NB4 (cell line): ENCODE measurements around the gene MAGI2.

Source experiments
- DNase-seq: peaks from one replicate; pipeline ENCODE4 v3.0.0; 2010; ENCODE audit warnings: low read depth
- H3K4me3 ChIP-seq: one replicate; pipeline ENCODE4 v1.5.1; 2011; ENCODE audit warnings: mild to moderate bottlenecking, low read depth, low read length, moderate library complexity
- MYC ChIP-seq: IDR thresholded peaks from 2 replicates; pipeline ENCODE4 v1.6.1; 2011; ENCODE audit warnings: low read depth, low read length
- POLR2A ChIP-seq: IDR thresholded peaks from 2 replicates; pipeline ENCODE4 v1.6.1; 2011; ENCODE audit warnings: mild to moderate bottlenecking; ENCODE audit not compliant: insufficient read length; ENCODE audit errors: extremely low read depth
- TF ChIP-seq, protein P1 (sequence below): IDR thresholded peaks from one replicate; pipeline ENCODE4 v1.5.1; 2012; ENCODE audit warnings: low read depth, low read length
- TF ChIP-seq, protein P2 (sequence below): IDR thresholded peaks from 2 replicates; pipeline ENCODE4 v1.6.1; 2011; ENCODE audit warnings: low read depth, low read length

MAGI2 gene

DNA sequence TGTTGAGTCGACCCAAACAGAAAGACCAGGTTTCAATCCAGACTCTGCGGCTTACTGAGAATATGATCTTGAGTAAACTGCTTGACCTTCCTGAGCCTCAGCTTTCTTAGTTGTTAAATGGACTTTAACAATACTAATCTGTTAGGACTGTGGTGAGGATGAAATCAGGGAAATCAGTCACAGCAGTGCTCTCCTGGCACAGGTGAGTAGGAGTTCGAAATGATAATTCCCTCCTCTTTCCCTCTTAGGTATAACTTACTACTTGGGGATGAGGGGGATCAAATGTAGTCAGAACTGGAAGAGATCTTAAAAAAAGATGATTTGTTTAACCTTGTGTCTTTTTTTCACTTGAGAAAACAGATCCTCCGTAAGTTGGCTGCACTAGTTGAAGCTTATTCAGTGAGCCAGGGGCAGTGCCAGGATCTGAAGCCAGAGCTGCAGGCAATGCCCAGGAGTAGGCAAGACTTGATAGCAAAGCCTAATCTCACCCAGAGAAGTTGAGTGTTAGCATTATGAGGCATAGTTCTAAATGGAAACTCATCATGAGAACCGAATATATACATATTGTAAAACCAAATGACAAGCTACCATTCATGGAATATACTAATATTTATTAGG, 1.8 kb upstream of the MAGI2 start:
- no peak overlapping the region for H3K4me3 ChIP-seq
- TF ChIP-seq, protein P1, sequence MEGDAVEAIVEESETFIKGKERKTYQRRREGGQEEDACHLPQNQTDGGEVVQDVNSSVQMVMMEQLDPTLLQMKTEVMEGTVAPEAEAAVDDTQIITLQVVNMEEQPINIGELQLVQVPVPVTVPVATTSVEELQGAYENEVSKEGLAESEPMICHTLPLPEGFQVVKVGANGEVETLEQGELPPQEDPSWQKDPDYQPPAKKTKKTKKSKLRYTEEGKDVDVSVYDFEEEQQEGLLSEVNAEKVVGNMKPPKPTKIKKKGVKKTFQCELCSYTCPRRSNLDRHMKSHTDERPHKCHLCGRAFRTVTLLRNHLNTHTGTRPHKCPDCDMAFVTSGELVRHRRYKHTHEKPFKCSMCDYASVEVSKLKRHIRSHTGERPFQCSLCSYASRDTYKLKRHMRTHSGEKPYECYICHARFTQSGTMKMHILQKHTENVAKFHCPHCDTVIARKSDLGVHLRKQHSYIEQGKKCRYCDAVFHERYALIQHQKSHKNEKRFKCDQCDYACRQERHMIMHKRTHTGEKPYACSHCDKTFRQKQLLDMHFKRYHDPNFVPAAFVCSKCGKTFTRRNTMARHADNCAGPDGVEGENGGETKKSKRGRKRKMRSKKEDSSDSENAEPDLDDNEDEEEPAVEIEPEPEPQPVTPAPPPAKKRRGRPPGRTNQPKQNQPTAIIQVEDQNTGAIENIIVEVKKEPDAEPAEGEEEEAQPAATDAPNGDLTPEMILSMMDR, result no peak
- no peak for TF ChIP-seq POLR2A
- TF ChIP-seq, protein P2, sequence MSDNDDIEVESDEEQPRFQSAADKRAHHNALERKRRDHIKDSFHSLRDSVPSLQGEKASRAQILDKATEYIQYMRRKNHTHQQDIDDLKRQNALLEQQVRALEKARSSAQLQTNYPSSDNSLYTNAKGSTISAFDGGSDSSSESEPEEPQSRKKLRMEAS, result no peak
- no peak for TF ChIP-seq MYC
- DNase-seq, result no peak

DNA sequence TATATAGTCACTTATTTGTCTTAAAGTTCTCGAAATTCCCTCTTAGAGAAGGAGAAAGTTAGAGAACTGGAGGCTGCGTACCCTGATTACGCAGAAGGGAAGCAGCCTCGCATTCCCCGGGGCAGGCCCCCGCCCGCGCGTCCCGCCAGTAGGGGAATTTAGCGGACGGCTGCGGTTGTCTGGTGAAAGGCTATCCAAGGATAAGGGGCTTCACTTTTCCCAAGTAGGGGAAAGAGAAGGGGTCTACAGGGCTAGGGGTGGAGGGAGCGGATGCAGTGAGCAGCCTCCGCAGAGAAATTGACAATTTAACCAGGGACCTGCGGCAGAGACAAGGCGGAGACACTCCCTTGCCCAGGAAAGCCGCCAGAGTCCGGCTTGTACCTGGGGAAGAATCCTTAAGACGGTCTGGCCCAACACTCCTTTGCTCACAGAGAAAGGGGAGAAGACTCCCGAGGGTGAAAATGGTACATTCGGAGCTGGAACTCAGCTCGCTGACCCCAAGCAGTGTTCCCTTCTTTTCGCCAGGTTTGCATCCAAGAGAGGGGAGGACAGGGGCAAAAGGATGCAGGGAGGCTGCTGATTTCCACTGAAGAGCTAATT, 994 bp upstream of the MAGI2 start:
- DNase-seq, result no peak
- no peak for TF ChIP-seq MYC
- TF ChIP-seq, protein P2, result no peak
- no peak for TF ChIP-seq POLR2A
- TF ChIP-seq, protein P1, result no peak
- H3K4me3 ChIP-seq, result no peak overlapping the region

DNA sequence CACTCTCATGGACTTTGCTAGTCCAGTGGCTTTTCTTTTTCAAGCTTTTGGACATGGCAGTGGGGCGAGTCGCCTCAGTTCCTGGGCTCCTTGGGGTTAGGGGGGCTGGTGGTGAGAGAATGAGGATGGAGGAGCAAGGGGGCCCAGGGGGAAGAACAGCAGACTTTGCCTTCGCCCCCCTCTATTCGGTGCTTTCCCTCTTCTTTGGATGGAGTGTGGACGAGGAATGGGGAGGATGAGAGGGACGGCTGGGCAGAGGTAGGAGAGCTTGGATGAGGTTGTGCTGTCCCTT, 255 bp downstream of the MAGI2 start:
- TF ChIP-seq, protein P2, result no peak
- TF ChIP-seq POLR2A (no peak), MYC (no peak)
- TF ChIP-seq, protein P1, result no peak
- DNase-seq, result no peak
- no peak overlapping the region for H3K4me3 ChIP-seq

DNA sequence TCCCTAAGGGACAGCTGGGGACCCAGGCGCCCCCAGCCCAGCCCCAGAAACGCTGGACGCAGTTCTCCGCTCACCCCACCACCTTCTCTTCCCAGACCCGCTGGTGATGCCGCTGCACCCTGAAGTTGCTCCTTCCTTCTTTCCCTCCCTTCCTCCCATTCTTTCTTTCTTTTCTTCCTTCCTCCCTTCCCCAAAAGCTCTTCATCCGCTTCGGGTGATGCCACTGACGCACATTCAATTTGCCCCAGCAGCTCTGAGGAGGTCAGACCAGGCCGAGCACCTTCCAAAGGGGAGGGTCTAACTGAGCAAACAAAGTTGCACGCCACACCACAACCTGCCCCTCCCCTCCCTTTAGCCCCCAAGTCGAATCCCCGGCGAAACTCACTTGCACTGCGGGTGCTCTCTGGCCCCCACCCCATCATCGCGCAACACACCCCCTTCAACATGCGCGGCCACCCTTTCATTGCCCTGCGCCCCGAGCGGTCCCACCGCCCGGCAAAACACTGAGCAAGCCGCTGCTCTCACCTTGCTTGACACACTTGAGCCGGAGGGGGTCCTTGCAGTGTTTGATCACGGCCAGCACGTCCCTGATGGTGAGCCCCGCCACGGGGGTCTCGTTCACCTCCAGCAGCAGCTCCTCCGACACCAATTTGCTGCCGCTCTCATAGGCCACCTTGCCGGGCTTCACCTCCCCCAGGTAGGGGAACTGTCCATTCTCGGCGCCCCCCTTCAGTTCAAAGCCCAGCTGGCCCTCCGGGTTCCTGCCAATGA, 787 bp downstream of the MAGI2 start:
- H3K4me3 ChIP-seq, result no peak overlapping the region
- no peak for DNase-seq
- no peak for TF ChIP-seq MYC
- TF ChIP-seq POLR2A, result no peak
- TF ChIP-seq, protein P1, result no peak
- TF ChIP-seq, protein P2, result no peak

DNA sequence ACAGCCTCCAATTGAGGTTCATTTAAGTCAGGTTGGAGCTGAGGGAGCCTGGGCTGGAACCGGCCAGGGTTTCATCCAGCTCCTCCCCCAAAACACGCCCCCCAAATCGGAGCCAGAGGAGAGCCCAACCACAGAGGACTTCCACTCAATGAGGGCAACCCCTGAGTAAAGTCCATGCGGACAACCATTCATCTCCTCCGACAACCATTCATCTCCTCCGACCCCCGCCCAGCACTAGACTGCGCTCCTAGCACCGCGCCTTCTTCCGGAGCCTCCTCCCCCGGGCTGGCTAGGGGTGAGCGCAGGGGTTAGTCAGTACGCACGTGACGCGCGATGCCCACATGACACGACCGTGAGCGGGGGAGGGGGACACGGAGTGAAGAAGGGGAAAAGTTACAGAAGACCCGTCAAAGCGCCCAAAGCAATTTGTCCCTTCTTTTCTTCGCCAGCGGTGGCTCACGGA, 1.4 kb downstream of the MAGI2 start:
- no peak overlapping the region for H3K4me3 ChIP-seq
- no peak for DNase-seq
- TF ChIP-seq POLR2A (no peak), MYC (no peak)
- TF ChIP-seq, protein P2, result no peak
- TF ChIP-seq, protein P1, result no peak
